Measurements from ENCODE around the gene MOGAT3. TPM values are rescaled to one million over a fixed set of nuclear protein-coding genes. Genes with fewer than 3 reads are reported as not detected.

The MOGAT3 gene
- total RNA-seq, 1 donor from 2014 or later: not detected

- no peaks in the 10 kb centered on the region for H3K9me3 Mint-ChIP-seq (ENCODE audit: low read depth)
- peak overlapping the region; percentile 64 for H3K4me3 Mint-ChIP-seq (ENCODE audit: low read depth)
- H3K4me1 Mint-ChIP-seq (ENCODE audit: low read depth): peaks cover 10% of the 10 kb centered on the region
- H3K36me3 Mint-ChIP-seq (ENCODE audit: insufficient read depth): peaks cover 9% of the 10 kb centered on the region
- peaks cover 33% of the 10 kb centered on the region for H3K27me3 Mint-ChIP-seq
- TF ChIP-seq, protein P1, sequence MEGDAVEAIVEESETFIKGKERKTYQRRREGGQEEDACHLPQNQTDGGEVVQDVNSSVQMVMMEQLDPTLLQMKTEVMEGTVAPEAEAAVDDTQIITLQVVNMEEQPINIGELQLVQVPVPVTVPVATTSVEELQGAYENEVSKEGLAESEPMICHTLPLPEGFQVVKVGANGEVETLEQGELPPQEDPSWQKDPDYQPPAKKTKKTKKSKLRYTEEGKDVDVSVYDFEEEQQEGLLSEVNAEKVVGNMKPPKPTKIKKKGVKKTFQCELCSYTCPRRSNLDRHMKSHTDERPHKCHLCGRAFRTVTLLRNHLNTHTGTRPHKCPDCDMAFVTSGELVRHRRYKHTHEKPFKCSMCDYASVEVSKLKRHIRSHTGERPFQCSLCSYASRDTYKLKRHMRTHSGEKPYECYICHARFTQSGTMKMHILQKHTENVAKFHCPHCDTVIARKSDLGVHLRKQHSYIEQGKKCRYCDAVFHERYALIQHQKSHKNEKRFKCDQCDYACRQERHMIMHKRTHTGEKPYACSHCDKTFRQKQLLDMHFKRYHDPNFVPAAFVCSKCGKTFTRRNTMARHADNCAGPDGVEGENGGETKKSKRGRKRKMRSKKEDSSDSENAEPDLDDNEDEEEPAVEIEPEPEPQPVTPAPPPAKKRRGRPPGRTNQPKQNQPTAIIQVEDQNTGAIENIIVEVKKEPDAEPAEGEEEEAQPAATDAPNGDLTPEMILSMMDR (IDR thresholded peaks at IDR 0.05; ENCODE audit: unreplicated experiment): no peak
- DNase-seq (ENCODE audit: low spot score, unreplicated experiment): no peak
- peak overlapping the region; percentile 76 for H3K27ac Mint-ChIP-seq
Measured at GRCh38 chr7:101161692-101162471, 39.0 kb downstream of the MOGAT3 start.

GRCh38 chr7:101160910-101161309 is 39.9 kb downstream of the MOGAT3 start:
- H3K4me3 Mint-ChIP-seq (ENCODE audit: low read depth): no peak overlapping the region
- H3K9me3 Mint-ChIP-seq (ENCODE audit: low read depth): no peaks in the 10 kb centered on the region
- H3K36me3 Mint-ChIP-seq (ENCODE audit: insufficient read depth): peaks cover 9% of the 10 kb centered on the region
- no peak overlapping the region for H3K27ac Mint-ChIP-seq
- TF ChIP-seq, protein P1 (IDR thresholded peaks at IDR 0.05; ENCODE audit: unreplicated experiment): no peak
- peaks cover 26% of the 10 kb centered on the region for H3K27me3 Mint-ChIP-seq
- H3K4me1 Mint-ChIP-seq (ENCODE audit: low read depth): peaks cover 8% of the 10 kb centered on the region
- DNase-seq (ENCODE audit: low spot score, unreplicated experiment): no peak

GRCh38 chr7:101159696-101160674 is 40.9 kb downstream of the MOGAT3 start:
- TF ChIP-seq, protein P1 (IDR thresholded peaks at IDR 0.05; ENCODE audit: unreplicated experiment): no peak
- H3K9me3 Mint-ChIP-seq (ENCODE audit: low read depth): no peaks in the 10 kb centered on the region
- peaks cover 11% of the 10 kb centered on the region for H3K4me1 Mint-ChIP-seq (ENCODE audit: low read depth)
- no peak for DNase-seq (ENCODE audit: low spot score, unreplicated experiment)
- H3K27me3 Mint-ChIP-seq: peaks cover 18% of the 10 kb centered on the region
- H3K4me3 Mint-ChIP-seq (ENCODE audit: low read depth): no peak overlapping the region
- no peak overlapping the region for H3K27ac Mint-ChIP-seq
- H3K36me3 Mint-ChIP-seq (ENCODE audit: insufficient read depth): peaks cover 9% of the 10 kb centered on the region

- peaks cover 9% of the 10 kb centered on the region for H3K36me3 Mint-ChIP-seq (ENCODE audit: insufficient read depth)
- no peak for DNase-seq (ENCODE audit: low spot score, unreplicated experiment)
- peaks cover 7% of the 10 kb centered on the region for H3K4me1 Mint-ChIP-seq (ENCODE audit: low read depth)
- H3K9me3 Mint-ChIP-seq (ENCODE audit: low read depth): no peaks in the 10 kb centered on the region
- no peak overlapping the region for H3K27ac Mint-ChIP-seq
- peaks cover 16% of the 10 kb centered on the region for H3K27me3 Mint-ChIP-seq
- H3K4me3 Mint-ChIP-seq (ENCODE audit: low read depth): peak overlapping the region; percentile 5
- TF ChIP-seq, protein P1 (IDR thresholded peaks at IDR 0.05; ENCODE audit: unreplicated experiment): no peak
Measured at GRCh38 chr7:101156866-101157589, 43.8 kb downstream of the MOGAT3 start.
